ENCODE data around the gene CHST9. TPM values are rescaled to one million over a fixed set of nuclear protein-coding genes. Genes with fewer than 3 reads are reported as not detected.

Gene CHST9
- total and polyA plus RNA-seq, 2 of the 13 experiments (the other 11 are each of a cell fraction or from before 2014, with no cell fraction given): 3.2 to 9.6 TPM

- H3K4me1 ChIP-seq (ENCODE audit: insufficient read depth, low read length): no peaks in the 10 kb centered on the region
- intact Hi-C loops (cut with micrococcal nuclease; ENCODE audit: unreplicated experiment): no loop called here
- no peak overlapping the region for H3K4me2 ChIP-seq (ENCODE audit: low read depth, low read length)
- no peaks in the 10 kb centered on the region for H3K27me3 ChIP-seq (ENCODE audit: control insufficient read depth in 1 of 2, insufficient read depth in 2 of 2, low read length in 2 of 2)
- no peaks in the 10 kb centered on the region for H4K20me1 ChIP-seq (ENCODE audit: insufficient read depth, low read length)
- WGBS (ENCODE audit: low lambda C conversion rate): 83% methylated on average over 3 of the region's 3 CpGs
- H3K79me2 ChIP-seq (ENCODE audit: insufficient read depth, low read length): no peaks in the 10 kb centered on the region
- in situ Hi-C loops (cut with HindIII; ENCODE audit: extremely low pct_ligation_motif_present, low pct_unique_long_range_greater_than_20kb): loop anchor here (25.0 kb wide), 1 partner anchor 107 kb away; no protein-coding TSS in a partner anchor
- POLR2A ChIA-PET: no interaction called here
- CTCF ChIA-PET (ENCODE audit: low intra/inter-chr PET ratio, low total read pairs): no interaction called here
- no peaks in the 10 kb centered on the region for H3K9me3 ChIP-seq (ENCODE audit: low read length)
- no peak overlapping the region for H3K9ac ChIP-seq (ENCODE audit: insufficient read depth, low read depth, low read length)
- DNase-seq (ENCODE audit: low spot score) (no peak), ATAC-seq (no peak), FAIRE-seq (no peak)
- H3K4me3 ChIP-seq (replicated peaks in 1 of 3; ENCODE audit: insufficient read depth in 1 of 3, low read depth in 2 of 3, low read length in 3 of 3): no peak overlapping the region
- H2AFZ ChIP-seq (ENCODE audit: low read length): no peak overlapping the region
- H3K27ac ChIP-seq (ENCODE audit: extremely low read length, insufficient read depth, low read length): no peak overlapping the region
- BruUV-seq (replicated peaks): no TSS peak
- H3K36me3 ChIP-seq (replicated peaks in 1 of 2; ENCODE audit: control insufficient read depth in 1 of 2, insufficient read depth in 2 of 2, low read length in 2 of 2): no peaks in the 10 kb centered on the region
- no peak for TF ChIP-seq MXD1 (CRISPR knock-in tag; IDR thresholded peaks at IDR 0.05)
- TF ChIP-seq SRSF1 (optimal IDR thresholded peaks at IDR 0.05; ENCODE audit: low read depth, low read length): no peak
- TF ChIP-seq ZNF572 (CRISPR knock-in tag; IDR thresholded peaks at IDR 0.05): no peak
- TF ChIP-seq KDM3A (CRISPR knock-in tag; IDR thresholded peaks at IDR 0.05; ENCODE audit: low read depth): no peak
- TF ChIP-seq LRRFIP1 (CRISPR knock-in tag; conservative IDR thresholded peaks at IDR 0.05): no peak
- no peak for TF ChIP-seq ZNF292 (CRISPR knock-in tag; IDR thresholded peaks at IDR 0.05; ENCODE audit: borderline replicate concordance, low read depth)
- TF ChIP-seq ZNF557 (CRISPR knock-in tag; IDR thresholded peaks at IDR 0.05): no peak
- TF ChIP-seq UBTF (CRISPR knock-in tag; IDR thresholded peaks at IDR 0.05): no peak
- no peak for TF ChIP-seq ZBTB34 (CRISPR knock-in tag; IDR thresholded peaks at IDR 0.05)
- no peak for TF ChIP-seq RERE (CRISPR knock-in tag; IDR thresholded peaks at IDR 0.05; ENCODE audit: low read depth)
- no peak for TF ChIP-seq GABPB1 (CRISPR knock-in tag; IDR thresholded peaks at IDR 0.05)
- no peak for TF ChIP-seq PRPF4 (IDR thresholded peaks at IDR 0.05; ENCODE audit: low read depth, low read length, poor library complexity, severe bottlenecking)
These were observed 241.2 kb downstream of the CHST9 start for GRCh38 chr18:26943906-26944305.
